ENCODE data around the gene SNRNP40.

GRCh38 chr1:31300193-31300592, 3.6 kb upstream of the SNRNP40 start:
- TF ChIP-seq, protein P1, sequence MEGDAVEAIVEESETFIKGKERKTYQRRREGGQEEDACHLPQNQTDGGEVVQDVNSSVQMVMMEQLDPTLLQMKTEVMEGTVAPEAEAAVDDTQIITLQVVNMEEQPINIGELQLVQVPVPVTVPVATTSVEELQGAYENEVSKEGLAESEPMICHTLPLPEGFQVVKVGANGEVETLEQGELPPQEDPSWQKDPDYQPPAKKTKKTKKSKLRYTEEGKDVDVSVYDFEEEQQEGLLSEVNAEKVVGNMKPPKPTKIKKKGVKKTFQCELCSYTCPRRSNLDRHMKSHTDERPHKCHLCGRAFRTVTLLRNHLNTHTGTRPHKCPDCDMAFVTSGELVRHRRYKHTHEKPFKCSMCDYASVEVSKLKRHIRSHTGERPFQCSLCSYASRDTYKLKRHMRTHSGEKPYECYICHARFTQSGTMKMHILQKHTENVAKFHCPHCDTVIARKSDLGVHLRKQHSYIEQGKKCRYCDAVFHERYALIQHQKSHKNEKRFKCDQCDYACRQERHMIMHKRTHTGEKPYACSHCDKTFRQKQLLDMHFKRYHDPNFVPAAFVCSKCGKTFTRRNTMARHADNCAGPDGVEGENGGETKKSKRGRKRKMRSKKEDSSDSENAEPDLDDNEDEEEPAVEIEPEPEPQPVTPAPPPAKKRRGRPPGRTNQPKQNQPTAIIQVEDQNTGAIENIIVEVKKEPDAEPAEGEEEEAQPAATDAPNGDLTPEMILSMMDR (IDR thresholded peaks at IDR 0.05), result no peak
- no peak for TF ChIP-seq EZH2 (IDR thresholded peaks at IDR 0.05; ENCODE audit: borderline replicate concordance, insufficient read depth, low read depth, low read length, poor library complexity, severe bottlenecking)

All from B cell (primary cell).